OCI-LY7 (cell line): ENCODE results near the gene PROSER2. TPM values are rescaled to one million over a fixed set of nuclear protein-coding genes. Genes with fewer than 3 reads are reported as not detected.

Experiments
- BruUV-seq: library from RNA; stranded (reverse); fragments of 400-500 nt; replicated peaks from 2 replicates; lab custom pipeline; 2021; lab: Mats Ljungman, UMichigan
- CTCF ChIA-PET: fragments of 300-600 bp; sonication (Branson Sonifier 250); formaldehyde crosslinking; loops from one replicate; lab custom pipeline; 2022; ENCODE audit warnings: antibody characterized with exemption; ENCODE audit not compliant: unreplicated experiment; lab: Charles Lee
- POLR2A ChIA-PET: fragments of 300-600 bp; sonication (Branson Sonifier 250); formaldehyde crosslinking; loops from one replicate; lab custom pipeline; 2022; ENCODE audit warnings: antibody characterized with exemption; lab: Charles Lee
- DNase-seq: peaks from one replicate; pipeline ENCODE4 v3.0.0-alpha.2; 2015; ENCODE audit warnings: low spot score
- H2AFZ ChIP-seq: fragments of 200-600 bp; sonication (generic), shearing (Covaris generic); 2 replicates; pipeline ENCODE4 v1.6.1; 2014; ENCODE audit warnings: mild to moderate bottlenecking, antibody characterized with exemption, low read length, moderate library complexity
- H3K27ac ChIP-seq: fragments of 200-600 bp; sonication (generic); 2 replicates; pipeline ENCODE4 v1.5.1; 2014; ENCODE audit warnings: mixed run types, low read depth, mild to moderate bottlenecking, moderate library complexity, low read length, inconsistent platforms; ENCODE audit not compliant: poor library complexity, severe bottlenecking
- H3K36me3 ChIP-seq: fragments of 200-600 bp; sonication (generic); 2 replicates; pipeline ENCODE4 v1.6.1; 2014; ENCODE audit warnings: mild to moderate bottlenecking, antibody characterized with exemption, low read length, moderate library complexity, mixed read lengths; ENCODE audit not compliant: insufficient read depth
- H3K4me1 ChIP-seq: fragments of 200-600 bp; sonication (generic); 2 replicates; pipeline ENCODE4 v1.5.1; 2014; ENCODE audit warnings: mild to moderate bottlenecking, low read length; ENCODE audit not compliant: insufficient read depth, poor library complexity, severe bottlenecking
- H3K4me2 ChIP-seq: fragments of 200-600 bp; sonication (generic); 2 replicates; pipeline ENCODE4 v1.6.1; 2014; ENCODE audit warnings: mild to moderate bottlenecking, low read length
- H3K4me3 ChIP-seq: fragments of 200-600 bp; sonication (generic); 2 replicates; pipeline ENCODE4 v1.5.1; 2014; ENCODE audit warnings: mild to moderate bottlenecking, low read depth, low read length; ENCODE audit not compliant: poor library complexity, severe bottlenecking
- H3K79me2 ChIP-seq: fragments of 200-600 bp; sonication (generic); 2 replicates; pipeline ENCODE4 v1.6.1; 2016; ENCODE audit warnings: low read depth, mild to moderate bottlenecking, low read length, moderate library complexity, mixed read lengths; ENCODE audit not compliant: insufficient read depth
- H3K9me2 ChIP-seq: fragments of 200-600 bp; sonication (generic); 2 replicates; pipeline ENCODE4 v1.6.1; 2016; ENCODE audit warnings: mild to moderate bottlenecking, low read length, mixed read lengths; ENCODE audit not compliant: insufficient read depth
- H3K9me3 ChIP-seq: fragments of 200-600 bp; sonication (generic); 2 replicates; pipeline ENCODE4 v1.6.1; 2014; ENCODE audit warnings: mild to moderate bottlenecking, mixed run types, low read length, mixed read lengths
- H4K20me1 ChIP-seq: fragments of 200-600 bp; sonication (generic); 2 replicates; pipeline ENCODE4 v1.6.1; 2014; ENCODE audit warnings: mild to moderate bottlenecking, antibody characterized with exemption, low read length, moderate library complexity, mixed read lengths; ENCODE audit not compliant: insufficient read depth
- CTCF ChIP-seq: fragments of 200-600 bp; sonication (generic); conservative IDR thresholded peaks from 2 replicates; pipeline ENCODE4 v1.5.1; 2014; ENCODE audit warnings: mild to moderate bottlenecking, antibody characterized with exemption, low read length, moderate library complexity, mixed read lengths
- EZH2phosphoT487 ChIP-seq: fragments of 200-600 bp; sonication (generic); IDR thresholded peaks from 2 replicates; pipeline ENCODE4 v1.6.1; 2018; ENCODE audit warnings: low read depth, borderline replicate concordance, mild to moderate bottlenecking, mixed run types, antibody characterized with exemption, low read length, moderate library complexity, mixed read lengths
- intact Hi-C: fragments of 100-400 bp; cut with micrococcal nuclease; formaldehyde crosslinking; loops from one replicate; pipeline ENCODE4 v1.10.0; 2022; ENCODE audit not compliant: unreplicated experiment
- total RNA-seq, 2 experiments: library from RNA; depleted of rRNA in 1 of 2; stranded (reverse); fragments of >200 nt in 1 of 2; shearing (Covaris generic) in 1 of 2; gene quantifications; 2 replicates each; pipeline ENCODE4 v1.2.3, GENCODE V29; 2014 to 2022

The PROSER2 gene
- total RNA-seq, 2 experiments from 2014 or later: not detected

- no peak for DNase-seq
- Histone ChIP-seq H3K4me1 (no peaks in the 10 kb centered on the region), H3K4me2 (no peak overlapping the region), H3K9me3 (no peaks in the 10 kb centered on the region), H3K4me3 (no peak overlapping the region), H2AFZ (no peak overlapping the region), H3K79me2 (no peaks in the 10 kb centered on the region), H3K9me2 (no peaks in the 10 kb centered on the region), H4K20me1 (no peaks in the 10 kb centered on the region), H3K36me3 (no peaks in the 10 kb centered on the region), H3K27ac (no peak overlapping the region)
- TF ChIP-seq EZH2phosphoT487: no peak
- TF ChIP-seq CTCF: no peak
- BruUV-seq: no TSS peak
- intact Hi-C loops: no loop called here
- CTCF ChIA-PET: no interaction called here
- POLR2A ChIA-PET: no interaction called here
Measured at GRCh38 chr10:11787846-11788245, 35.3 kb upstream of the PROSER2 start.

- Histone ChIP-seq H3K79me2 (no peaks in the 10 kb centered on the region), H3K27ac (no peak overlapping the region), H3K9me3 (no peaks in the 10 kb centered on the region), H3K4me3 (no peak overlapping the region), H3K4me2 (no peak overlapping the region), H3K4me1 (no peaks in the 10 kb centered on the region), H2AFZ (no peak overlapping the region), H3K9me2 (no peaks in the 10 kb centered on the region), H4K20me1 (no peaks in the 10 kb centered on the region), H3K36me3 (no peaks in the 10 kb centered on the region)
- TF ChIP-seq EZH2phosphoT487: no peak
- CTCF ChIA-PET: no interaction called here
- BruUV-seq: no TSS peak
- POLR2A ChIA-PET: interaction anchor here (0.6 to 1.0 kb wide), 2 partner anchors 13 to 740 kb away, joined by 3 to 4 read pairs; no protein-coding TSS in a partner anchor
- intact Hi-C loops: no loop called here
- no peak for DNase-seq
Measured at GRCh38 chr10:11789306-11789705, 33.9 kb upstream of the PROSER2 start.

- H2AFZ ChIP-seq: no peak overlapping the region
- intact Hi-C loops: no loop called here
- no peak overlapping the region for H3K4me2 ChIP-seq
- no peak for DNase-seq
- TF ChIP-seq CTCF (no peak), EZH2phosphoT487 (no peak)
- no TSS peak for BruUV-seq
- H3K36me3 ChIP-seq: no peaks in the 10 kb centered on the region
- CTCF ChIA-PET: no interaction called here
- no peaks in the 10 kb centered on the region for H4K20me1 ChIP-seq
- no peaks in the 10 kb centered on the region for H3K4me1 ChIP-seq
- H3K79me2 ChIP-seq: no peaks in the 10 kb centered on the region
- H3K9me3 ChIP-seq: no peaks in the 10 kb centered on the region
- H3K9me2 ChIP-seq: no peaks in the 10 kb centered on the region
- no peak overlapping the region for H3K4me3 ChIP-seq
- POLR2A ChIA-PET: no interaction called here
- H3K27ac ChIP-seq: no peak overlapping the region
Measured at GRCh38 chr10:11789956-11790355, 33.2 kb upstream of the PROSER2 start.
